ENCODE results near the gene TTPAL.

DNA sequence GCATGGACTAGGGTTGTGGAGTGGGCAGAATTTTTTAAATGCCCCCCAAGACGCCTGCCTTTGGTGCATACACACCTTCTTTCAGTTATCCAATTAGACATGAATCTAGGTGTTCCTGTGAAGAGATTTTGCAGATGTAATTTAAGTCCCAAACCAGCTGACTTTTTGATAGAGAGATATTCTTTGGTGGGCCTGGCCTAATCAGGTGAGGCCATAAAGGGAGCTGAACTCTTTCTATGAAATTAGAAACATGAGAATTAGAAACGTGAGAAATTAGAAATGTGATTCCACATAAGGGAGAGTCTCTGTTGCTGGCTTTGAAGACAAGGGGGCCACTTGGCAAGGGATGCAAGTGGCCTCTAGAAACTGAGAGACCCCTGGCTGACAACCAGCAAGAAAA lies 36.4 kb upstream of the TTPAL start:
- TF ChIP-seq CTCF (IDR thresholded peaks at IDR 0.05) (no peak), POLR2A (IDR thresholded peaks at IDR 0.05) (no peak)
